HG03432 (cell line): ENCODE measurements around the gene TLN1.
A peak's percentile ranks its signal among the peaks of the same experiment; 100 is the strongest.

Experiments used
- ATAC-seq: cut with Tn5 transposase; IDR thresholded peaks from one replicate; pipeline ENCODE4 v1.9.1; 2021; ENCODE audit warnings: mild to moderate bottlenecking, moderate library complexity; ENCODE audit not compliant: unreplicated experiment

The TLN1 gene

DNA sequence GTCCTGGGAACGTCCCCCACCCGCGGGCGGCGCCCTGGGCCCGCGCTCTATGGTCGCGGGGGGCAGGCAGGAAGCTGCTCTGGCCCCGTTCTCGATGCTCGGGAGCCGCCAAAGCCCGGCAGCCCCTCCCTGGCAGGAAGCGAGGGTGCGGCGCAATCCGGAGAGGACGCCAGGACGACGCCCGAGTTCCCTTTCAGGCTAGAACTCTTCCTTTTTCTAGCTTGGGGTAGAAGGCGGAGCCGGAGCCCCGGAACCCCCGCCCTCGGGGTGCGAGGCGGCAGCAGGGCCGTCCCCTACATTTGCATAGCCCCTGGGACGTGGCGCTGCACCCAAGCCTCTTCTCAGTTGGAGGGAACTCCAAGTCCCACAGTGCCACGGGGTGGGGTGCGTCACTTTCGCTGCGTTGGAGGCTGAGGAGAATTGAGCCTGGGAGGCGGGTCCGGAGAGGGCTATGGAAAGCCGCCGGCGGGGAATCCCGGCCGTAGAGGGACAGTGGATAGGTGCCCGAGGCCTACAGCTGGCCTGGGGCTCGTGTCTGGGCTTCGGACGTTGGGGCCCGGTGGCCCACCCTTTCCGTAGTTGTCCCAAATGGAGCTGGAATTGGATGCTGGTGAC lies at the start of gene TLN1, which contains the start of gene CREB3:
Gene TLN1, minus strand, starts transcription at position 11 of the 615 bp plus-strand sequence. CDS start 6,501 bp downstream, outside the sequence.
Gene CREB3, plus strand, starts transcription at position 482 of the 615 bp plus-strand sequence. Its CDS starts 107 bp downstream, at position 589.
- peak; percentile 83 for ATAC-seq

DNA sequence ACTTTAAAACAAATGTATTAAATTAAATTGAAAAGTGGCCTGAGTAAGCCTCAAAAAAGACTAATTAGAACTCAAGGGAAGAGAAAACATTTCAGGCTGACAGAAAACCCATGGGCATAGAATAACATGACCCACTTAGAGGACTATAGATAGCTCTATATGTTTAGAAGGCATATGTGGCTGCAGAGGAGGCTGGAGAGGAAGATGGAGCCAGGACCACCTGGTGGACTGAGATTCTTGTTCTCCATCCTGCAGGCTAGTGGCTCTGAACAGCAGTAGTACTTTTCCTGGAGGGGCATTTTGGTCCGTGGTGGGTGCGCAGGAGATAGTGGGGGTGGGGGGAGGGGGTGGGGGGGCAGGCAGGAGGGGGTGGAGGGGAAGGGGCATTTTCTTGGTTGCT lies 49.1 kb upstream of the TLN1 start:
- no peak for ATAC-seq

- no peak for ATAC-seq
These were observed 46.5 kb upstream of the TLN1 start for GRCh38 chr9:35778496-35778895.

DNA sequence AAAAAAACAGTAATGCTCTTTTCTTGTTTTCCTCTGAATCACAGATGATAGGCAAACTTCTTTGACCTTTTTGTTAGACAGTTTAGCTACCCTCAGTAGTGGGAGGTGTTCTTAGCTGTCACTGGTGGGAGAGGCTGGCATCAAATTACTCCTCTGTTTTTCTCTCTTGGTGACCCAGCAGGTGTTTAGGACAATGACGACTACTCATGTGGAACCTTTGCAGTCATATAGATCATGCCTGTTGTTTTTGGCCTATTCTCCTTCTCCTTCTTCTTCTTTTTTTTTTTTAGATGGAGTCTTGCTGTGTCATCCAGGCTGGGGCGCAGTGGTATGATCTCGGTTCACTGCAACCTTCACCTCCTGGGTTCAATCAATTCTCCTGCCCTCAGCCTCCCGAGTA lies 44.0 kb upstream of the TLN1 start:
- ATAC-seq = no peak

- ATAC-seq = no peak
These were observed 43.1 kb upstream of the TLN1 start for GRCh38 chr9:35774907-35775635.

GRCh38 chr9:35771943-35772342 lies 39.9 kb upstream of the TLN1 start:
- ATAC-seq = no peak

- ATAC-seq = no peak
These were observed 39.5 kb upstream of the TLN1 start for GRCh38 chr9:35771534-35771933.

GRCh38 chr9:35771075-35771433 lies 39.1 kb upstream of the TLN1 start:
- no peak for ATAC-seq

GRCh38 chr9:35769763-35770162 lies 37.8 kb upstream of the TLN1 start:
- ATAC-seq = no peak

DNA sequence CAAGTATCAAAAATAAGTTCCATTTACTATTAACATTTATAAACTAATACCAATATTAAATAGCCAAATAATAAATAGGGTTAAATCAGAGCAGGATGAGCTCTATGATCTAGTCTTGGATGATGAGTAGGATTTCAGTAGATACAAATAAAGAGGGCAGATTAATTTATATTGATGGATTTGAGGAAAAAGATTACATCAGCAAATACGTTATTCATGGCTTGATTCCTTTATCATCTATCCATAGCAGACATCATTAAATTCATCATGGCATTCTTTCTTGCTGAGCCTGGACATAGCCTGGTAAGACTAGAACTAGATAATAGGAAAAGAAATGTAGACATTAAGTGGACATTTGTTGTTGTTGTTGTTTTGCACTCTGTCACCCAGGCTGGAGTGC lies 35.5 kb upstream of the TLN1 start:
- no peak for ATAC-seq

GRCh38 chr9:35766997-35767396 lies 35.0 kb upstream of the TLN1 start:
- no peak for ATAC-seq

GRCh38 chr9:35763803-35764202 lies 31.8 kb upstream of the TLN1 start:
- no peak for ATAC-seq

DNA sequence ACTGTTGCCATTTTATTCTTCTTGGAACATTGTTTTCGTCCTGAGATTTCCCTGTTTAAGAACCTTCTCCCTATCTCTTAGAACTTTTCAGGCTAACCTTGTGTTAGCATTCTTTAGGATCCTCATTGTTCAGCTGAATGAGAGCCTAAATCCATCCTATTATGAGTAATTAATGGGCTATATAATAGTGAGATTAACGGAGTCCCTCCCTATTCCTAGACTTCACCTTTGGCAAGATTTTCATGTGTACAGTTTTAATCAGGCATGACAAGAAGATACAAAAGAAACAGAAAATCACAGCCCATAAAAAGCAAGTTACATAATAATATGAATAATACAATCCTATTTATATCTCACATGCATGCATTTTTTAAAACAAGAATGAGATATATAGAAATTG lies 31.2 kb upstream of the TLN1 start:
- ATAC-seq = no peak

GRCh38 chr9:35760651-35761050 lies 28.7 kb upstream of the TLN1 start:
- ATAC-seq = no peak

DNA sequence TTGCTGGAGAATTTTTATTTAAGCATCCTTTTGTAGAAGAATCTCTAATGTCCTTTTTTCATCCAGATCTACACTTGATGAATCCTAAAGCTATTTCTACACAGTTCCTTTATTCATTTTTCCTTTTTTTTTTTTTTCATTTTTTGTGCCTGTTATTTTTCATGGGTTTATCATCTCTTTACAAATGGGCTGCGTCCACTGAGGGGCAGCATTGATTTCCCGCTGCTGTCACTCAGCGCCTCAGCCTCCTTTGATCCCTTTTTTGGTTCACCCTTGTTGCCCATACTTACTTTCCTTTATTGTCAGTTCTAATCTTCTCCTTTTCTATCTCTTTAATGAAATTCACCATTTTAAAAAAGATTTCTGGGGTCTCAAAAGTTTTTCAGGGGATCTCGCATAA lies 27.8 kb upstream of the TLN1 start:
- no peak for ATAC-seq

DNA sequence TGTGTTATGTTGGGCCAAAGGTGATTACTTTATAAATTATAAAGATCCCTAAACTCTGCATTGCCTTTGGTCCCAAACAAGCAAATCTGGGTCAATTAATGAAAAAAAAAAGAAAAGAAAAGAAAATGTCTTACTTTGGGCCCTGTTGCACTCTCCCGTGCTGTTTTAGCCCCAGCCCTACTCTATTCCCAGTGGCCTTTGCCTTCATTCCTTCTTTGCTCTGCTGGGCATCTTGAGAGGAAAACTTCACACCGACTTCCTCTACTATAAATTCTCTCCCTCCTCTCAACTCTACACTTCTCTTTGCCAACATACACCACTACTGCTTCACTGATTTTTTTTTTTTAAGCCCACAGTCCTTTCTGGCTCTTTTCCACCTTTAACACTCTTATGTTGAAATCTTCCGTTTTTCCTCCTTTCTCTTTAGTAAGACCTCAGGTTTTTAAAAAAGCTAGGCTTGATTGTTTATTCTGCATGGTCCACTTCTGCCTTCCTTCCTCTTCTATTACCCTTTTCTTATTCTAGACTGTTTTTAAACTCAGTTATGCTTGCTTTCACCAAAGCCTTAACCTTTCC lies 26.6 kb upstream of the TLN1 start:
- ATAC-seq = no peak

- no peak for ATAC-seq
These were observed 25.9 kb upstream of the TLN1 start for GRCh38 chr9:35757892-35758275.

DNA sequence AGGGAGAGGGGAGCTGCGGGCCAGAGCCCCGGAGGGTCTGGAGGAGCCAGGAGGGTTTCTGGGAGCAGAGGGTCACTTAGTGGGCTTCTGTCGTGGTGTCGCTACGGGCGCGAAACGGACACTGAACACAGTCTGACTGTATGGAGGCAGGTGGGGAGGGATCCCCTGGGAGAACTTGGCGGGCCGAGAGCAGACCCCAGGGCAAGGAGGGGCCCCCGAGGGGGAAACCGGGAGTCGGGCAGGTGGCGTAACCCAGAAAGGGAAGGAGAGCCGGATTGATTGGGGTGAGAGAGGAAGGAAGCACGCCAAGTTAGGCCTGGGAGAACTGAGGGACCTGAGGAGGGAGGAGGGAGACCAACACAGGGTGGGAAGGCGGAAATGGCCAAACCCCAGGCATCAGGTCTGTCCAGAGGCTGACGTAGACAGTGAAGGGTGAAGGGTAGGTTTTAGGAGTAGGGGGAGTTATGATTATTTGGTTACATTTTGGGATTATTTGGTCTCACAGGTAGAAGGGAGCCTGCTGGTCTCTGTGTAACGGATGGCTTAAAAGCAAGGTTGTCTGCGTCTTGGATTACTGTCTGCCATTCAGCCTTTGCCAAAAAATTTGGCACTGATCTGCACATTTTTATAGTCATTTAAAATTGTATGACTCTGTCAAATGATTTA lies 25.4 kb upstream of the TLN1 start:
- peak; percentile 48 for ATAC-seq

- ATAC-seq = peak; percentile 72
These were observed 24.6 kb upstream of the TLN1 start for GRCh38 chr9:35756275-35757225.

DNA sequence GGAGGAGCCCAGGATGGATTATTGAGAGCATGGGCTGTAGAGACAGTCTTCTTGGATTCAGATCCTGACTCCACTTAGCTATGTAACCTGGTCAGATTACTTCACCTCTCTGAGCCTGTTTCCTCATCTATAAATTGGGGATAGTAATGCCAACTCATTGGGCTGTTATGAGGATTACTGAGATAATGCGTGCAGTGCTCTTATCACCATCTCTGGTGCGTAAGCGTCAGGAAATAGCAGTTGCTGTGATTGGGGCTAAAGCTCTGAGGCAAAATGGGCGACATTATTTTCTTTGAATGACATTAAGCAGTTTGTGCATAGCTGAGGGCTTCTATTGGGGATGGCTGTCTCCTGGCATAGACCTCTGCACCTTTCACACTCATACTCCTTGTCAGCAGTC lies 23.1 kb upstream of the TLN1 start:
- no peak for ATAC-seq

GRCh38 chr9:35754264-35754663 lies 22.3 kb upstream of the TLN1 start, which contains the start of gene MSMP:
MSMP (minus strand) TSS chr9:35754276; CDS start chr9:35754129, 147 bp downstream.
- ATAC-seq = no peak
